ENCODE results near the gene ZNF101. TPM values are rescaled to one million over a fixed set of nuclear protein-coding genes. Genes with fewer than 3 reads are reported as not detected.

ZNF101 gene
- total RNA-seq (70.6 and 74.3 TPM in 2 replicates), polyA plus RNA-seq (12.2 and 15.2 TPM in 2 replicates), polyA minus RNA-seq (18.1 and 18.4 TPM in 2 replicates)
- total RNA-seq (2013), result 55.3 TPM

DNA sequence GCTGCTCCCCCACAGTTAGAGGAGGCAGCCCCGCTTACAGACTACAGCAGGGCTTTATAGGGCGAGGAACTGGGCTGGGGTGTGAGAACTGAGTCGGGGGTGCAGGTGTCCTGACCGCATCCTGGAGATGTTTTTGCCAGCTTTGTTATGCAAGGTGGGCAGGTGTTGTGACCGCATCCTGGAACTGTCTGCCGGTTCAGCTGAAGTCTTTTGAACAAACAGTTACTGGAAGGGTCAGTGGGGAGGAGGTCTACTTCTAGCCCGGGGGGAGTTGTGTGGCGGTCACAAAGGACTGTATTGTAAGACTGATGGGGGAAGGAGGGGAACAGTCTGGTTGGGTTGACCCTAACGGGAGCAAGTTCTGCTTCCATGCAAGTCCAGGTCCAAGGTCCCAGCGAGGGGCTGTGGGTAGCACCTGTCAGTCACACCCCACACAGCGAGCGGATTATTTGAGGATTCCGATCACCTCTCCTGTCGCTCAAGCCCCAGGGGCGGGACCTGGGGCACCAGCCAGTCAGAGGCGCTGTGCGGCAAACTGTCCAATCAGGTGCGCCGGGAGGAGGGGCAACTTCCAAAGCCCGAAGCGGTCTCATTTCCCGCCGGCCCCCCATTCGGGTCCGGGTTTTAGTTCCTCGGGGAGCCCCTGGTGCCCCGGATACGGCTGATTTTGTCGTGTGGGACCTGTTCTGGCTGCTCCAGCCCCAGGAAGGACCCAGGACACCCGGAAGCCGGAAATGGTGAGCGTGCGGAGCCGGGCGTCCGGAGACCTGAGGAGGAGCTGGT lies at the start of gene ZNF101:
Gene ZNF101 (plus strand): TSS at position 610 of the 783 bp plus-strand sequence. CDS start 125 bp downstream, at position 735.
- WGBS (ENCODE audit: insufficient coverage), result under 1% methylated on average over 35 of the region's 36 CpGs
- no peaks in the 10 kb centered on the region for H3K9me3 Mint-ChIP-seq (ENCODE audit: insufficient read depth)
- Histone ChIP-seq H3K9me3 (ENCODE audit: control extremely low read depth in 1 of 3, control insufficient read depth in 2 of 3, insufficient read depth in 1 of 3, low read length in 2 of 3) (peaks cover 0 to 19% (median 0%) of the 10 kb centered on the region in 3 donors), H3K27me3 (replicated peaks in 1 of 4; ENCODE audit: control extremely low read depth in 1 of 4, control insufficient read depth in 3 of 4, insufficient read depth in 4 of 4, low read length in 3 of 4) (no peaks in the 10 kb centered on the region), H3K4me1 (ENCODE audit: control insufficient read depth in 2 of 2, insufficient read depth in 2 of 2, low read length in 2 of 2) (peaks cover 31 to 55% of the 10 kb centered on the region in 2 donors), H2AFZ (ENCODE audit: insufficient read depth, low read depth, low read length, poor library complexity, severe bottlenecking) (peak within 1 kb of the TSS; percentile 93), H3K9ac (ENCODE audit: low read length) (peak within 1 kb of the TSS; percentile 95), H3K4me3 (ENCODE audit: control extremely low read depth in 1 of 5, extremely low read depth in 1 of 5, insufficient read depth in 1 of 5, low read depth in 2 of 5, low read length in 4 of 5) (peak within 1 kb of the TSS; percentile 62 to 98 (median 96)), H4K20me1 (ENCODE audit: control insufficient read depth, insufficient read depth, low read length, poor library complexity, severe bottlenecking) (peaks cover 12% of the 10 kb centered on the region), H3K4me2 (replicated peaks; ENCODE audit: low read depth, low read length, poor library complexity, severe bottlenecking) (peak within 1 kb of the TSS; percentile 92), H3K79me2 (ENCODE audit: control insufficient read depth, insufficient read depth, low read length) (peaks cover 51% of the 10 kb centered on the region), H3K27ac (ENCODE audit: low read length in 2 of 2) (peak within 1 kb of the TSS; percentile 91 to 94), H3K36me3 (replicated peaks in 1 of 2; ENCODE audit: control extremely low read depth in 1 of 2, control insufficient read depth in 1 of 2, extremely low read depth in 1 of 2, insufficient read depth in 2 of 2, low read length in 1 of 2) (peaks cover 0 to 11% of the 10 kb centered on the region in 2 experiments)
- ChIA-PET CTCF (interaction anchor here (0.8 to 2.0 kb wide), 5 partner anchors 63 to 291 kb away, joined by 3 to 7 read pairs (median 3); partner anchors contain the start of gene ZNF14), POLR2A (interaction anchor here (0.6 to 2.6 kb wide), 11 partner anchors 17 to 198 kb away, joined by 3 to 22 read pairs (median 7); partner anchors contain the start of genes LPAR2, ZNF14, ZNF253 and ZNF506)
- no peaks in the 10 kb centered on the region for H3K27me3 Mint-ChIP-seq
- intact Hi-C loops (cut with micrococcal nuclease), result loop anchor here (1.0 to 5.0 kb wide), 8 partner anchors 14 to 499 kb away; partner anchors contain the start of genes LPAR2, PBX4, ZNF14 and ZNF486
- peak within 1 kb of the TSS; percentile 99 for H3K4me3 Mint-ChIP-seq
- ATAC-seq (ENCODE audit: low read depth) (peak; percentile 60), DNase-seq (peak; percentile 95)
- H3K27ac Mint-ChIP-seq, result peak within 1 kb of the TSS; percentile 99
- TF ChIP-seq EZH2 (IDR thresholded peaks at IDR 0.05; ENCODE audit: borderline replicate concordance, insufficient read depth, low read depth, low read length, poor library complexity, severe bottlenecking), result no peak
- TF ChIP-seq, protein P1, sequence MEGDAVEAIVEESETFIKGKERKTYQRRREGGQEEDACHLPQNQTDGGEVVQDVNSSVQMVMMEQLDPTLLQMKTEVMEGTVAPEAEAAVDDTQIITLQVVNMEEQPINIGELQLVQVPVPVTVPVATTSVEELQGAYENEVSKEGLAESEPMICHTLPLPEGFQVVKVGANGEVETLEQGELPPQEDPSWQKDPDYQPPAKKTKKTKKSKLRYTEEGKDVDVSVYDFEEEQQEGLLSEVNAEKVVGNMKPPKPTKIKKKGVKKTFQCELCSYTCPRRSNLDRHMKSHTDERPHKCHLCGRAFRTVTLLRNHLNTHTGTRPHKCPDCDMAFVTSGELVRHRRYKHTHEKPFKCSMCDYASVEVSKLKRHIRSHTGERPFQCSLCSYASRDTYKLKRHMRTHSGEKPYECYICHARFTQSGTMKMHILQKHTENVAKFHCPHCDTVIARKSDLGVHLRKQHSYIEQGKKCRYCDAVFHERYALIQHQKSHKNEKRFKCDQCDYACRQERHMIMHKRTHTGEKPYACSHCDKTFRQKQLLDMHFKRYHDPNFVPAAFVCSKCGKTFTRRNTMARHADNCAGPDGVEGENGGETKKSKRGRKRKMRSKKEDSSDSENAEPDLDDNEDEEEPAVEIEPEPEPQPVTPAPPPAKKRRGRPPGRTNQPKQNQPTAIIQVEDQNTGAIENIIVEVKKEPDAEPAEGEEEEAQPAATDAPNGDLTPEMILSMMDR (IDR thresholded peaks at IDR 0.05), result no peak
- peaks cover 42% of the 10 kb centered on the region for H3K4me1 Mint-ChIP-seq

Measured in B cell (primary cell).